HepG2 (cell line): ENCODE data around the gene NTF3.

Experiments
- NFIC ChIP-seq: IDR thresholded peaks from 2 replicates; pipeline ENCODE4 v1.6.1; 2012; ENCODE audit warnings: mild to moderate bottlenecking, low read length, inconsistent platforms
- TCF7L2 ChIP-seq: IDR thresholded peaks from 2 replicates; pipeline ENCODE4 v1.6.1; 2011; ENCODE audit warnings: mild to moderate bottlenecking, low read depth, low read length, moderate library complexity
- TRIM24 ChIP-seq: sonication (generic); formaldehyde crosslinking; IDR thresholded peaks from 2 replicates; pipeline ENCODE4 v1.8.0; 2022; ENCODE audit warnings: mild to moderate bottlenecking, missing genetic modification reagents
- ZNF678 ChIP-seq: sonication (generic); formaldehyde crosslinking; IDR thresholded peaks from 2 replicates; pipeline ENCODE4 v1.4.0; 2020; ENCODE audit warnings: mild to moderate bottlenecking, missing genetic modification reagents
- TF ChIP-seq, protein P1 (sequence below): sonication (generic); formaldehyde crosslinking; conservative IDR thresholded peaks from 2 replicates; pipeline ENCODE4 v1.8.1; 2023; ENCODE audit warnings: missing genetic modification reagents
- TF ChIP-seq, protein P2 (sequence below): sonication (generic); formaldehyde crosslinking; IDR thresholded peaks from 2 replicates; pipeline ENCODE4 v1.5.0; 2020; ENCODE audit warnings: mild to moderate bottlenecking, missing genetic modification reagents
- TF ChIP-seq, protein P3 (sequence below): sonication (generic); formaldehyde crosslinking; IDR thresholded peaks from 2 replicates; pipeline ENCODE4 v1.4.0; 2020; ENCODE audit warnings: missing genetic modification reagents

DNA sequence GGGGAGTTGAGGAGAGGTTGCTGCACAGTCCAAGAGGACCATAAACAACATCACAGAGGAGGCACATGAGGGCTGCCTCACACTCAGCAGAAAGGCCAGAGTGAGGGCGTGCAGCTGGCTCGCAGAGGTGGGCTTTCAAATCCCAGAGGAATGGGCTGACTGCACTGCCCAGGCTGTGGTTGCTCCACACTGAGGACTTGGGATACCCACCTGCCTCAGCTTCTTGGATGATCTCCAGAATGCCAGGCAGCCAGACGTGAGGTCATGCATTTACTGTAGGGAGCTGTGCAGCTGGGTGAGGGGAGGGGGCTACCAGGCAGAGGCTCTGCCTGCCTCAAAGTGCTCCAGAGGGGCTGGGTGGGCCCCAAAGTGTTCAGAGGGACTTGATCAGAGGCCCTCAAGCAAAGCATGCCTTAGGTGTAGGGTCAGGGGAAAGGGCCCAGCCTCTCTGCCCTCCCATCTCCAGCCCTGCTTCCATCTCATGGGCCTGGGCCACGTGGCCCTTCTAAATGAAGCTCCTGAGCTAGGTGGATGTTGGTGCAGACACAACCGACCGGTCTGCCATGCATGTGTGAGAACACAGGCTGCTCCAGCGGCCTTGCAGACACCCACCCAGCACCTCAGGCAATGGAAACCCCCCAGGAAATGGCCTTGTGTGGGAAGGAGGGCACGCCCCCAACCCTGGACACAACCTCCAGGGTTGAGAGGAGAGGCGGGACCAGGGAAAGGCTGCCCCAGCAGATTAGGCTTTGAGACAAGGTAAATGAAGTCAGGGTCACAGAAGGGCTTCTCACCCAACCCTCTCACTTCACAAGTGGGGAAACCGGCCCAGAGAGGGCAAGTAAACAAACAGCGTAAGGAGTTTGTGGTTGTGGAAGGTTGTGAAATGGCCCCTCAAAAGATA is 90.8 kb downstream of the NTF3 start:
- TF ChIP-seq, protein P1, sequence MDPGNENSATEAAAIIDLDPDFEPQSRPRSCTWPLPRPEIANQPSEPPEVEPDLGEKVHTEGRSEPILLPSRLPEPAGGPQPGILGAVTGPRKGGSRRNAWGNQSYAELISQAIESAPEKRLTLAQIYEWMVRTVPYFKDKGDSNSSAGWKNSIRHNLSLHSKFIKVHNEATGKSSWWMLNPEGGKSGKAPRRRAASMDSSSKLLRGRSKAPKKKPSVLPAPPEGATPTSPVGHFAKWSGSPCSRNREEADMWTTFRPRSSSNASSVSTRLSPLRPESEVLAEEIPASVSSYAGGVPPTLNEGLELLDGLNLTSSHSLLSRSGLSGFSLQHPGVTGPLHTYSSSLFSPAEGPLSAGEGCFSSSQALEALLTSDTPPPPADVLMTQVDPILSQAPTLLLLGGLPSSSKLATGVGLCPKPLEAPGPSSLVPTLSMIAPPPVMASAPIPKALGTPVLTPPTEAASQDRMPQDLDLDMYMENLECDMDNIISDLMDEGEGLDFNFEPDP (CRISPR knock-in tag), result no peak
- no peak for TF ChIP-seq NFIC
- no peak for TF ChIP-seq TCF7L2
- no peak for TF ChIP-seq TRIM24
- TF ChIP-seq, protein P2, sequence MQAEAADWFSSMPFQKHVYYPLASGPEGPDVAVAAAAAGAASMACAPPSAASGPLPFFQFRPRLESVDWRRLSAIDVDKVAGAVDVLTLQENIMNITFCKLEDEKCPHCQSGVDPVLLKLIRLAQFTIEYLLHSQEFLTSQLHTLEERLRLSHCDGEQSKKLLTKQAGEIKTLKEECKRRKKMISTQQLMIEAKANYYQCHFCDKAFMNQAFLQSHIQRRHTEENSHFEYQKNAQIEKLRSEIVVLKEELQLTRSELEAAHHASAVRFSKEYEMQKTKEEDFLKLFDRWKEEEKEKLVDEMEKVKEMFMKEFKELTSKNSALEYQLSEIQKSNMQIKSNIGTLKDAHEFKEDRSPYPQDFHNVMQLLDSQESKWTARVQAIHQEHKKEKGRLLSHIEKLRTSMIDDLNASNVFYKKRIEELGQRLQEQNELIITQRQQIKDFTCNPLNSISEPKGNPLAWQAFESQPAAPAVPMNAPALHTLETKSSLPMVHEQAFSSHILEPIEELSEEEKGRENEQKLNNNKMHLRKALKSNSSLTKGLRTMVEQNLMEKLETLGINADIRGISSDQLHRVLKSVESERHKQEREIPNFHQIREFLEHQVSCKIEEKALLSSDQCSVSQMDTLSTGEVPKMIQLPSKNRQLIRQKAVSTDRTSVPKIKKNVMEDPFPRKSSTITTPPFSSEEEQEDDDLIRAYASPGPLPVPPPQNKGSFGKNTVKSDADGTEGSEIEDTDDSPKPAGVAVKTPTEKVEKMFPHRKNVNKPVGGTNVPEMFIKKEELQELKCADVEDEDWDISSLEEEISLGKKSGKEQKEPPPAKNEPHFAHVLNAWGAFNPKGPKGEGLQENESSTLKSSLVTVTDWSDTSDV (CRISPR knock-in tag), result no peak
- TF ChIP-seq, protein P3, sequence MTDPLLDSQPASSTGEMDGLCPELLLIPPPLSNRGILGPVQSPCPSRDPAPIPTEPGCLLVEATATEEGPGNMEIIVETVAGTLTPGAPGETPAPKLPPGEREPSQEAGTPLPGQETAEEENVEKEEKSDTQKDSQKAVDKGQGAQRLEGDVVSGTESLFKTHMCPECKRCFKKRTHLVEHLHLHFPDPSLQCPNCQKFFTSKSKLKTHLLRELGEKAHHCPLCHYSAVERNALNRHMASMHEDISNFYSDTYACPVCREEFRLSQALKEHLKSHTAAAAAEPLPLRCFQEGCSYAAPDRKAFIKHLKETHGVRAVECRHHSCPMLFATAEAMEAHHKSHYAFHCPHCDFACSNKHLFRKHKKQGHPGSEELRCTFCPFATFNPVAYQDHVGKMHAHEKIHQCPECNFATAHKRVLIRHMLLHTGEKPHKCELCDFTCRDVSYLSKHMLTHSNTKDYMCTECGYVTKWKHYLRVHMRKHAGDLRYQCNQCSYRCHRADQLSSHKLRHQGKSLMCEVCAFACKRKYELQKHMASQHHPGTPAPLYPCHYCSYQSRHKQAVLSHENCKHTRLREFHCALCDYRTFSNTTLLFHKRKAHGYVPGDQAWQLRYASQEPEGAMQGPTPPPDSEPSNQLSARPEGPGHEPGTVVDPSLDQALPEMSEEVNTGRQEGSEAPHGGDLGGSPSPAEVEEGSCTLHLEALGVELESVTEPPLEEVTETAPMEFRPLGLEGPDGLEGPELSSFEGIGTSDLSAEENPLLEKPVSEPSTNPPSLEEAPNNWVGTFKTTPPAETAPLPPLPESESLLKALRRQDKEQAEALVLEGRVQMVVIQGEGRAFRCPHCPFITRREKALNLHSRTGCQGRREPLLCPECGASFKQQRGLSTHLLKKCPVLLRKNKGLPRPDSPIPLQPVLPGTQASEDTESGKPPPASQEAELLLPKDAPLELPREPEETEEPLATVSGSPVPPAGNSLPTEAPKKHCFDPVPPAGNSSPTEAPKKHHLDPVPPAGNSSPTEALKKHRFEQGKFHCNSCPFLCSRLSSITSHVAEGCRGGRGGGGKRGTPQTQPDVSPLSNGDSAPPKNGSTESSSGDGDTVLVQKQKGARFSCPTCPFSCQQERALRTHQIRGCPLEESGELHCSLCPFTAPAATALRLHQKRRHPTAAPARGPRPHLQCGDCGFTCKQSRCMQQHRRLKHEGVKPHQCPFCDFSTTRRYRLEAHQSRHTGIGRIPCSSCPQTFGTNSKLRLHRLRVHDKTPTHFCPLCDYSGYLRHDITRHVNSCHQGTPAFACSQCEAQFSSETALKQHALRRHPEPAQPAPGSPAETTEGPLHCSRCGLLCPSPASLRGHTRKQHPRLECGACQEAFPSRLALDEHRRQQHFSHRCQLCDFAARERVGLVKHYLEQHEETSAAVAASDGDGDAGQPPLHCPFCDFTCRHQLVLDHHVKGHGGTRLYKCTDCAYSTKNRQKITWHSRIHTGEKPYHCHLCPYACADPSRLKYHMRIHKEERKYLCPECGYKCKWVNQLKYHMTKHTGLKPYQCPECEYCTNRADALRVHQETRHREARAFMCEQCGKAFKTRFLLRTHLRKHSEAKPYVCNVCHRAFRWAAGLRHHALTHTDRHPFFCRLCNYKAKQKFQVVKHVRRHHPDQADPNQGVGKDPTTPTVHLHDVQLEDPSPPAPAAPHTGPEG, result no peak
- no peak for TF ChIP-seq ZNF678 (CRISPR knock-in tag)
